Measurements from ENCODE around the gene LILRB4.

DNA sequence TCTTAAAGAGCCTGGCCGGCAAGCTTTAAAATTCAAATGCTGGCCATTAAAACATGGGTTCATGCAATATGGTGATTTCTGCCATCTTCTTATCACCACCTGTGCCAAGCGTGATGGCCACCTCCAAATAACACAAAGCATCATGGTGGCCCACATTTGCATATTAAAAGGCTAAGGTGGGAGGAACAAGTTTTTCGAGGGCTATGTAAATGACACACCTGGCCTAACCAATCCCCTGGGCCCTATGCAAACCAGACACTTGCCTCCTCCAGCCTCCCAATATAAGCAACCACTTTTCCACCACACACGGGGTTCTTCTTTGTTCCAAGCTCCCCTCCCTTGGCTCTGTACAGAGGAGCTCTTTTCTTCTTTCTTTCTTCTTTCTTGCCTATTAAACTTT, 14.4 kb downstream of the LILRB4 start:
- TF ChIP-seq CTCF (IDR thresholded peaks at IDR 0.05) (no peak), POLR2A (IDR thresholded peaks at IDR 0.05) (no peak)
